ENCODE results near the gene GRPEL1. TPM values are rescaled to one million over a fixed set of nuclear protein-coding genes. Genes with fewer than 3 reads are reported as not detected.
"Not testable (repeated sequence)": the region's sequence is repeated elsewhere in the genome, so short reads cannot be mapped to it uniquely, and the experiment has no call there.

GRPEL1 gene
- total and polyA plus RNA-seq, 8 donors: 7.7 to 15.6 (median 11.3) TPM

DNA sequence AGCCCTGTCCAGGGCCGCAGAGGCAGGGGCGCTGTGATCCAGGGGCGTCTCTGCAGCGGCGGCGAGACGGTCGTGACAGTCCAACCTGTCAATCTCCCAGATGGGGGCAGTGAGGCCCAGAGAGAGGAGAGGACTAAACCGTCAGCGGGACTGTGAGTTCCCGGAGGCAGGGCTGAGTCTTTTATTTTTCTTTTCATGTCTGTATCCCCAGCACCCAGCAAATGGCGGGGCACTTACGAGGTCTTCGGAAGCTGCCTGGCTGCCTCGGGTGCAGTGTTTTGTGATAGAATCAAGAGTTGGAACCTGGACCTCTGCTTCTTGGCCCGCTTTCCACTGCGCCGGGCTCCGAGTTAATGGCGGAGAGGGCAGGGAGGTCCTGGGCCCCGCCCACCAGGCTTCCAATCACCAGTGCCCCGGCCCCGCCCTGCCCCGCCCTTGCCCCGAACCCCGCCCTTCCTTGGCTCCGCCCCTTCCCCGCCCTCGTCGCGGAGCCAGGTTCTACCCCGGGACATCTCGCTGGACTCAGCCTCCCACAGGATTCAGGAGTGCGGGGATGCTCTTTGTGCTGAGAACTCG lies 35.3 kb upstream of the GRPEL1 start:
- Histone ChIP-seq H3K27me3 (no peaks in the 10 kb centered on the region), H3K4me1 (peaks cover 0 to 11% (median 0%) of the 10 kb centered on the region in 3 donors), H3K27ac (peak overlapping the region; percentile 42 to 81 (median 70)), H3K36me3 (no peaks in the 10 kb centered on the region), H3K4me3 (peak overlapping the region; percentile 16 to 69 (median 48)), H3K9me3 (no peaks in the 10 kb centered on the region)
- TF ChIP-seq CTCF (IDR thresholded peaks at IDR 0.05): no peak
- no peak for FAIRE-seq
- peak; percentile 91 to 97 (median 93) for ATAC-seq
- WGBS, 2 donors: 1% methylated on average over 33 to 35 of the region's 35 CpGs
- intact Hi-C loops (cut with DNase I): no loop called here
- peak; percentile 90 to 96 (median 94) for DNase-seq

DNA sequence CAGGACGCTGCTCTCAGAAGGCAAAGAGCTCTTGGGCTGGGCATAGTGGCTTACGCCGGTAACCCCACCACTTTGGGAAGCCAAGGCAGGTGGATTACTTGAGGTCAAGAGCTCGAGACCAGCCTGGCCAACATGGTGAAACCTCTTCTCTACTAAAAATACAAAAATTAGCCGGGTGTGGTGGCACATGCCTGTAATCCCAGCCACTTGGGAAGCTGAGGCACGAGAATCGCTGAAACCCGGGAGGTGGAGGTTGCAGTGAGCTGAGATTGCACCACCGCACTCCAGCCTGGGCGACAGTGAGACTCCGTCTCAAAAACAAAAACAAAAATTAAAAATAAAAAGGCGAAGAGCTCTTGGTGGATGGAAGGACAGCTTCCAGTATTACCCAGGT lies 34.6 kb upstream of the GRPEL1 start:
- H3K4me1 ChIP-seq: peaks cover 0 to 11% (median 0%) of the 10 kb centered on the region in 3 donors
- H3K4me3 ChIP-seq: peak overlapping the region; percentile 16 to 69 (median 48)
- H3K27ac ChIP-seq: peak overlapping the region in 3 of 4 donors; percentile 65 to 81 (median 76)
- intact Hi-C loops (cut with DNase I); H3K27me3 ChIP-seq; H3K36me3 ChIP-seq; DNase-seq; FAIRE-seq; H3K9me3 ChIP-seq: not testable (repeated sequence)
- WGBS, 2 donors: 48 to 57% methylated on average over 12 of the region's 12 CpGs
- ATAC-seq: peak in 3 of 4 donors; percentile 0 to 3 (median 1)

DNA sequence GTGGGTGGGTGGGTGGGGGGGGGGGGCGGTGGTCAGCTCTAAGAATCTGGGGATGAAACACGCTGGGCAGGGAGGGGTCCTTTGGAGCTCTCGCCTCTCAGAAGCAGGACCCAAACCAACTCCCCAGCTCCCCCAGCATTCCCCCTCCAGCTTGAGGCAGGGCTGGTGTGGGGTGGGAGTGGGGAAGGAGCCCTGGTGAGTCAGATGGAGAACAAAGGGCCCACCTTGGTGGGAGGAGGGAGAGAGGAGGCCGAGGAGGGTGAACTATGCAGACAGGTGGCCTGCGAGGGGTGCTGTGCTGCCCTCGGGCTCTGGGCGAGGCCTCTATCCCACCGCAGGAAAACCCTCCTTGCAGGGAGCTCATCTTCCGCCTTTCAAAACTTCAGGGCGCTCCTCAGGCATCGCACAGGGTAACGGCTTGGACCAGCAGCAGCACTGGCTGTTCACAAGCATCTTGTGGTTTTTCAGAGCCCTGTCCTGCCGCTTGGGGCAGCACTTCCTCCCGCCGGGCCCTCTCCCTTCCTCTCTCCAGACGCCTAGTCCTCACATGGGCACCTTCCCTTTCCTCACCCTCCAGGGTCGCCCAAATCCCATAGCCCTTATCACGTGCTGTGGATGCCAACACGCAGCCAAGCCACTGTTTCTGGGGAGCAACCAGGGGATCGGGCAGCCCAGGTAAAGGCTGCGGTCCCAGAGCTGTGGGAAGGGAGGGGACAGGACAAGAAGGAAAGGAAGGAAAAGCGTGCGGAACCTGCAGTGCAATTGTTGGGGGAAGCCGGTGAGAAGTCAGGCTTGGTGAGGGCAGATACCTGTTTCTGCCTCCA lies 34.0 kb upstream of the GRPEL1 start:
- H3K36me3 ChIP-seq: no peaks in the 10 kb centered on the region
- 24 to 41% methylated on average over 20 to 24 of the region's 24 CpGs for WGBS, 2 donors
- H3K4me1 ChIP-seq: peaks cover 0 to 11% (median 0%) of the 10 kb centered on the region in 3 donors
- intact Hi-C loops (cut with DNase I): no loop called here
- H3K27me3 ChIP-seq: no peaks in the 10 kb centered on the region
- no peak for FAIRE-seq
- peak; percentile 53 to 79 (median 66) for TF ChIP-seq CTCF (IDR thresholded peaks at IDR 0.05)
- no peak overlapping the region for H3K27ac ChIP-seq
- DNase-seq: peak; percentile 58 to 89 (median 72)
- H3K4me3 ChIP-seq: peak overlapping the region in 2 of 4 donors; percentile 52 to 69
- H3K9me3 ChIP-seq: no peaks in the 10 kb centered on the region
- peak; percentile 68 to 85 (median 76) for ATAC-seq

GRCh38 chr4:7096236-7096635 lies 28.4 kb upstream of the GRPEL1 start:
- ATAC-seq: no peak
- H3K4me1 ChIP-seq: no peaks in the 10 kb centered on the region
- H3K27ac ChIP-seq: no peak overlapping the region
- no peak for DNase-seq
- no peaks in the 10 kb centered on the region for H3K36me3 ChIP-seq
- WGBS, 2 donors: 90 to 93% methylated on average over 7 of the region's 7 CpGs
- H3K27me3 ChIP-seq: no peaks in the 10 kb centered on the region
- no peaks in the 10 kb centered on the region for H3K9me3 ChIP-seq
- no peak overlapping the region for H3K4me3 ChIP-seq
- no peak for FAIRE-seq
- TF ChIP-seq CTCF (IDR thresholded peaks at IDR 0.05): no peak
- intact Hi-C loops (cut with DNase I): no loop called here

- Histone ChIP-seq H3K9me3 (no peaks in the 10 kb centered on the region), H3K4me1 (no peaks in the 10 kb centered on the region), H3K4me3 (no peak overlapping the region), H3K36me3 (no peaks in the 10 kb centered on the region), H3K27me3 (no peaks in the 10 kb centered on the region), H3K27ac (no peak overlapping the region)
- 86 to 87% methylated on average over 16 of the region's 16 CpGs for WGBS, 2 donors
- ATAC-seq (no peak), DNase-seq (no peak), FAIRE-seq (no peak)
- intact Hi-C loops (cut with DNase I): no loop called here
- no peak for TF ChIP-seq CTCF (IDR thresholded peaks at IDR 0.05)
These were observed 27.8 kb upstream of the GRPEL1 start for GRCh38 chr4:7095611-7096155.
